OCI-LY7 (cell line): ENCODE data around the gene PSMB11.

Source experiments
- EZH2phosphoT487 ChIP-seq: fragments of 200-600 bp; sonication (generic); IDR thresholded peaks from 2 replicates; pipeline ENCODE4 v1.6.1; 2018; ENCODE audit warnings: low read depth, borderline replicate concordance, mild to moderate bottlenecking, mixed run types, antibody characterized with exemption, low read length, moderate library complexity, mixed read lengths
- TF ChIP-seq, protein P1 (sequence below): fragments of 200-600 bp; sonication (generic); conservative IDR thresholded peaks from 2 replicates; pipeline ENCODE4 v1.5.1; 2014; ENCODE audit warnings: mild to moderate bottlenecking, antibody characterized with exemption, low read length, moderate library complexity, mixed read lengths

DNA sequence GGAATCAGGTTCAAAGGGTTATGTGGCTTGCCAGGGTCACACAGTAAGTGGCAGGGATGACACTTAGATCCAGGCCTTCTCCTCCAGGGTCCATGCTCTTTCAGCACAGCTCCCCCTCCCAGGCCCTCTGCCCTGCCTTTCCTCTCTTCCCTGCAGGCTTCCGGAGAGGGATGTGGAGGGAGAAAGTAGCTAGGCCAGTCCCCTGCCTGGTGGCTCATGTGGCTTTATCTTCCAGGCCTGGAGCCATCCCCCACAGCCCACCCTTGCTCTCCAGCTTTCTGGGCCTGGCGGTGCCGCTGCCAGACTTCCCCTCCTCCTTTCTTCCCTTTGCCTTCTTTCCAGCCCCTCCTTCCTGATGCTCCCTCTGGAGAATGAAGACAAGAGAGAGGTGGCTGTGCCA, 1.7 kb downstream of the PSMB11 start:
- TF ChIP-seq, protein P1, sequence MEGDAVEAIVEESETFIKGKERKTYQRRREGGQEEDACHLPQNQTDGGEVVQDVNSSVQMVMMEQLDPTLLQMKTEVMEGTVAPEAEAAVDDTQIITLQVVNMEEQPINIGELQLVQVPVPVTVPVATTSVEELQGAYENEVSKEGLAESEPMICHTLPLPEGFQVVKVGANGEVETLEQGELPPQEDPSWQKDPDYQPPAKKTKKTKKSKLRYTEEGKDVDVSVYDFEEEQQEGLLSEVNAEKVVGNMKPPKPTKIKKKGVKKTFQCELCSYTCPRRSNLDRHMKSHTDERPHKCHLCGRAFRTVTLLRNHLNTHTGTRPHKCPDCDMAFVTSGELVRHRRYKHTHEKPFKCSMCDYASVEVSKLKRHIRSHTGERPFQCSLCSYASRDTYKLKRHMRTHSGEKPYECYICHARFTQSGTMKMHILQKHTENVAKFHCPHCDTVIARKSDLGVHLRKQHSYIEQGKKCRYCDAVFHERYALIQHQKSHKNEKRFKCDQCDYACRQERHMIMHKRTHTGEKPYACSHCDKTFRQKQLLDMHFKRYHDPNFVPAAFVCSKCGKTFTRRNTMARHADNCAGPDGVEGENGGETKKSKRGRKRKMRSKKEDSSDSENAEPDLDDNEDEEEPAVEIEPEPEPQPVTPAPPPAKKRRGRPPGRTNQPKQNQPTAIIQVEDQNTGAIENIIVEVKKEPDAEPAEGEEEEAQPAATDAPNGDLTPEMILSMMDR, result no peak
- no peak for TF ChIP-seq EZH2phosphoT487
